Dedifferentiated amniotic fluid mesenchymal stem cell (primary cell): ENCODE results near the gene ADARB1.
A peak's percentile ranks its signal among the peaks of the same experiment; 100 is the strongest.

Experiments used
- DNase-seq: peaks from one replicate; pipeline ENCODE4 v3.0.0-alpha.2; 2016; ENCODE audit errors: extremely low spot score

The ADARB1 gene

DNA sequence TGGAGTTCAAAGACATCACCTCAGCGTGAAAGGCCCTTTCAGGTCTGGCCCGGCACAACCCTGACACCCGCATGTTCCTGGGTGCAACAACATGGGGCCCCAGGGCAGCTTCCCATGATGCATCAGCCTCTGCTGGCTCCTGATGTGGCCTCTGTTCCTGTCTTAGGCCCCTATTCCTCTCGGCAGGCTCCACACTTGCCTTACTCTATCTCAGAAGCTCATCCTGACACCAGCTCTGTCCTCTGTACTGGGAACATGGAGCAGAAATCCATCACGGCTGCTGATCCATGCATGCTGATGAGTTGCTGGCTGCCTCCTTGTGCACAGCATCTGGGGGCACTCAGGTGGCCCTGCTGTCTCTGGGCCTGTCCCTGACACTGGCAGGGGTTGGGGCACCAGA, 74.6 kb downstream of the ADARB1 start:
- DNase-seq: no peak

DNA sequence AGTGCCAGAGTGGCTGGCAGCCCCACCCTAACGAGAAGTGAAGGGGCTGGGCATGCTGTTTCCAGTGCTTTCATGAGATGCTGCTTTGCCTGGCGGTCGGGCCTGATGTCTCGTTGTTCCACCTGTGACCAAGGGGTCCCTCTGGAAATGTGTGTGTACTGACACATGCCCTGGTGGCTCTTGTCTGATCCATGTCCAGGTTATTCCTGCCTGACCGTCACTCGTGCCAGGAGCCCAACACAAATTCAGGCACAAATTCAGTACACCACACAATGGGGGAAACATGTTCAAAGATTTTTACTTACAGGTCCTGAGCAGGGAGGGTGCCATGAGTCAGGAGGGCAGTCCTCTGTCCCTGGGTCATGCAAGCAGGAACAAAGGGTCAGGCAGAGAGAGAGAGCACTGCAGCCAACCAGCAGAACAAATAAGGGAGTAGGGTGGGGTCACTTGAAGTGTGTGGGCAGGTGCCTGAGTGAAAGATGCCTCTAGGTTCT, 76.3 kb downstream of the ADARB1 start:
- no peak for DNase-seq

DNA sequence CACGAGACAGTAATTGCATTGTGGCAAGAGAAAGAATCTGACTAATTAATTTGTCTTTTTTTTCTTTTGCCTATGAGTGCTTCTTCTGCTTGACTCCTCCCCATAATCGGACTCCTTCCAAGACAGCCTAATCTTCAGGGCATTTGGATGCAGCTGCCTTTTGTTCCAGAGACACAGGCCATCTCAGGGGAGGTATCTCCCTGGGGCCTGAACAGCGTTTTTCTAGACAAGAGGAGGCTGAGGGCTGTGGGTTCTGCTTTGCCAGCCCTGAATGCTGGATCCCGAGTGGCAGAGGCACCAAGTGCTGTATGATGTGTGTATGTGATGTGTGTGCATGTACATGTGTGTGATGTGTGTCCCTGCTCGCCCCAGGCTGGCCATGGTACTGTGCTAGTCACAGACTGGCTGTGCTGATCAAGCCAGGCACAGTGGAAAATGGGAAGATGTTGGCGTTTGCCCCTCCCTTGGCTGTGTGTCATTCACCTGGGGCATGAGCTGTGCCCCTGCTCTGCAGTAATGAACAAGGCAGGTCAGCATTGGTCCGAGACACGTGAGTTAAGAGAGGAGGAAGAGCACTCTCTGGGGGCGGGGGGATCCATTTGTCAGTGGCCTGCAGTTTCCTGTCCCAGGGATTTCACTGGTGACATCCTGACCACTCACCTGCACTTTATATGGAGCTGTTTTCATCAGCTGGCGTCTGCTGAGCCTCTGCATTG, 77.2 kb downstream of the ADARB1 start:
- DNase-seq: no peak

DNA sequence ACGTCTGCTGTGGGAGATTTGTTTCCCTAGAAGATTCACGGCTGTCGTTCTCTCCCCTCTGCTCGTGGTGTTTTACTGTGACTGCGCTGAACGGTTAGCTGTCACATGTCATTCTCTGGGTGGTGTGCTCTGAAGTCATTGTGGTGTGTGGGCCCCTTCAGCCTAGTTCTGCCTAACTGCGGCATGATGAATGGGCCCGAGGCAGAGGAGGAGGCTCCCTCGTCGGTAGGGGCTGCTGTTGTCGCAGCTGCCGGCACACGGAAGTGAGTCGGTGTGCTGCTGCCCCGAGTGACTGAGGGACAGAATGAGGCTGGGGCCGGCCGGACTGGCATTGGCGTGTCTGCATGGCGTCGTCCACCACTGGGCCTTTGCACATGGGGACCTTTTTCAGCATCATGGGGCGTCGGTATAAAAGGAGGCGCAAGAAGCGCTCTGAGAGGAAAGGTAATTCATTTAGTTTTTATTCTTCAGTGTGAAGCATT, 77.9 kb downstream of the ADARB1 start:
- DNase-seq: no peak

DNA sequence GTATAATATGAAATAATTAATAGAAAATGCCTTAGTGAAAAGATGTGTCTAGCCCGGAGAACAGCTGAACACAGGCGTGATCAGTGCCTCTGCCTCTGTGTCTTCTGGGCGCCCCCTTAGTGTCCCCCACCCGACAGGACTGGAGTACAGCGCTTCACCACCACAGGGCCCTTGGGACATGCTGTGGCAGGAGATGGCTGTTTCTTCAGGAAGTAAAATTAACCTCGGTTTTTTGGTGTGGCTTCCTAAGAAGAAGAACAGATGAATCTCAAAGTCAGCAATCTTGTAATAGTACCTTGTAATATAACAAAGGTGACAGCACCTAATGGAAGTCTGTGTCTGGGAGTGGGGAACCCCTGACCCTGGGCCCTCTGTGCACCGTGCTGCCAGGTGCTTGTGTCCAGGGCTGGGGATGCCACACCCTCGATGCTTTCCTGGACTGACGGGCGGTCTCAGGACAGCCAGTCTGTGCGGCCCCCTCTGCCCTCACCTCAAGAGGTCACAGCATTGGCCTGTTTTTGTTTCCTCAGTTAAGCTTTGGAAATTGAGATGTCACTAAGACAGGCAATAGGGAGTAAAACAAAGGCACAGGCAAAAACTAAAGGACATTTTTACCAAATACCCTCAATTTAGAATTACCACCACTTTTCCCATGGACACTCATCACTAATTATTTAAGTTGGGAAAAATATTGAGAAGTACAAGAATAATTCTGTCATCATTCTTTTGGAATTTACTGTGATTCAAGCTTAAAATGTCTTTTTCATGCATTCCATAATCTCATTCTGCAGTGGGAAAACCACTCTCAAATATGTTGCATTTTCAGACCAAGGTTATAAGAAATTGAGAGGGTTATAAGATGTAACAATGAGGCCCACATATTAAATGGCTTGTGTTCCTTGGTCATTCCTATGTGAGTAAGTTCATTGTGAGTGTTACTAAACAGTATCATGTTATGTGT, 79.3 kb downstream of the ADARB1 start:
- peak; percentile 68 for DNase-seq

DNA sequence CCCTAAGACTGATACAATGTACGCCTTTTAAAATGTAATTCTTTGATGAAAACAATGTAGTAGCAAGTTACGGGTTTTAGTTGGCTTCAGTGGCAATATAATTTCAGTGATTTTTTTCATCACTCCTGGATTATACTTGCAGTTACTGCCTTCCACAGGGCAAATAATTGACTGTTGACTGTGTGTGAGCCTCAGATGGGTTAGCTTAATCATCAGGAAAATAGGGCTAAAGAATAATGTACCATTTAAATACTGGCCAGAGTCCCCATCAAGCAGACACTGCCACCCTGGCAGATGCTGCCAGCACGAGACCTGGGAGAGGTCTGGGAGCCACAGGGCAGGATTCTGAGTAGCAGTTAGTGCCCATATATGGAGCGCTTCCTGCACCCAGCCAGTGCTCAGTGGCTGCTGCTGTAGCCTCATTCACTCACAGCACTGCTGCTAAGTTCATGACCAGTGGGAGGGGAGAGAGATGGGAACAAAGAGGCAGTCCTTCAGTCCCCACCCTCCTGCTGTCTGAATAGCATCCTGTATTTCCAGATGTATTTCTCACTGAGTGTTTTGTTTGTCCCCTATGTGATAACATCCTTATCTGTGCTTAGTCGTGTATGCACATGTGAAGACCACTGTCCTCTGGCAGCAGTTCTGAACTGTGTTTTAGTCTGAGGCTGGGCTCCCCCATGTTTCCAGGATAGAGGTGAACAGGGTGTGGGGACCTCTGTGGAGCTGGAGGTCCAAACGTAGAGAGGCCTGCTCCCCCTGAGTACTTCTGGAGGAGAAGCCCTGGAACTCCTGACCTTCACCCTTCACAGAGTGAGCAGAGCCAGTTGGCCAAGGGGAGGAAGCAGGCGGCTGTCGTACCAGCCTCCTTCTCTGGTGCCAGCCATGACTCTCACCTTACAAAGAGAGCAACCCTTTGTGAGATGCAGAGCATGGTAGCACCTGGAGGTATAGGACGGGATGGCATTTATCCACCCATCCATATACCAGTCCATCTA, 80.4 kb downstream of the ADARB1 start:
- no peak for DNase-seq

DNA sequence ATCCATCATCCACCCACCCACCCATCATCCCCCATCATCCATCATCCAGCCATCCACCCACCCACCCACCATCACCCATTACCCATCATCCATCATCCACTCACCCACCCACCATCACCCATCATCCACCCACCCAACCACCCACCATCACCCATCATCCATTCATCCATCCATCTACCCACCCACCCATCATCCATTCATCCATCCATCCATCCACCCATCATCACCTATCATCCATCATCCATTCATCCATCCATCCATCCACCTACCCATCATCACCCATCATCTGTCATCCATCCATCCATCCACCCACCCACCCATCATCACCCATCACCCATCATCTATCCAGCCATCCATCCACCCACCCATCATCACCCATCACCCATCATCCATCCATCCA, 81.5 kb downstream of the ADARB1 start:
- DNase-seq: no peak

DNA sequence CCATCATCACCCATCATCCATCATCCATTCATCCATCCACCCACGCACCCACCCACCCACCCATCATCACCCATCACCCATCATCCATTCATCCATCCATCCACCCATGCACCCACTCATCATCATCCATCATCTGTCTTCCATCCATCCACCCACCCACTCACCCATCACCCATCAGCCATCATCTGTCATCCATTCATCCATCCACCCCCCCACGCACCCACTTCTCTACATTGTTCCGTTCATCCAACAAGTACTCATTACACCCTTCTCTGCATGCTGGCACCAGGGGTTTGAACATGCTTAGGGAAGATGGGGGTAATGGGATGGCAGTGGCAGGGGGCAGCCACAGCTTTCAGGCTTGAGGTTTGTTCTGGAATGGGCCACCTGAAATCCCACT, 82.1 kb downstream of the ADARB1 start:
- no peak for DNase-seq

DNA sequence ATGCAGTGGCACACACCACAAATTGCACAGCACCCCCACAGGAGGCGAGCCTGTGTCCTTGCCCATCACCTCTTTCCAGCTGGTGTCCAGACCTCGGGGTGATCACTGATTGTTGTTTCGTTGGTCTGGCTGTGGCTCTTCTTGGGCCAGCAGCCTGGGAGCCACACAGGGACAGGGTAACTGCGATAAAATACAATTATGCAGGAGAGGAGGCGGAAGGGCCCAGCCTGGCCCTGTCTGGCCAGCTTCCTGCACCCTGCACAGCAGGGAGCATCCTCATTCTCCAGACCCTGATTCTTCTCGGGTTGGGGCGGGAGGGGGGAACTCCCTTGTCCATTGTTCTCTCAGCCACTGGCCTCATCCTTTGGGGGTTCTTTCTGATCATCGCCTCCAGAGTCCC, 83.6 kb downstream of the ADARB1 start:
- DNase-seq: no peak

DNA sequence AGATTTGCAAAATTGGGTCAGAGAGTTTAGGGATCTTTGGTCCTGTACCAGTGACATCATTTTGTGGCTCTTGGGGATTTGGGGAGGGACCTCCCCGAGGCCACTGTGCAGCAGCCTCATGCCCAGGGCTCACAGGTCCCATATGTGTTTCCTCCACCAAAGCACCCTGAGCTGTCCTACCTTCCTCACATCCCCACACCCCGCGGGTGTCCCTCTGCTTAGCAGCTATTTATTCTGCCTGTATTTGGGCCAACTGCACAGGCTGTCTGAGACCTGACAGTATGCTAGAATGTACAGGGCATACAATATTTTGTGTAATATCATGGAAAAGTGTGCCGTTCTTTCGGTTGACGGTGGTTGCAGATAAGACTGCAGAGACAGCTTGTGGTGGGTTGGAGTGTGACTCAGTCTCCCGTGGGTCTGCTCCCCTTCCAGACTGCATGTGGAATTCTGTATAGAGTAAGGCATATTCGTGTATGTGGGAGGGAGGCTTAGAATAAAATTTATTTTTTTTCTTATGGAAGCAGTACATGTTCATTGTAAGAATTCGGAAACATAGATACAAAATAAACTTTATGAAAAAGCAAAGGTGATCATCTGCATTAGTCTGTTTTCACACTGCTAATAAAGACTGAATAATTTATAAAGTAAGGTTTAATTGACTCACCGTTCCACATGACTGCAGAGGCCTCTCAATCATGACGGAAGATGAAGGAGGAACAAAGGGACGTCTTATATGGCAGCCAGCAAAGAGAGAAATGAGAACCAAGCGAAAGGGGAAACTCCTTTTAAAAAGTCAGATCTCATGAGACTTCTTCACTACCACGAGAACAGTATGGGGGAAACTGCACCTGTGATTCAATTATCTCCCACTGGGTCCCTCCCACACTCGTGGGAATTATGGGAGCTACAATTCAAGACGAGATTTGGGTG, 84.4 kb downstream of the ADARB1 start:
- no peak for DNase-seq

DNA sequence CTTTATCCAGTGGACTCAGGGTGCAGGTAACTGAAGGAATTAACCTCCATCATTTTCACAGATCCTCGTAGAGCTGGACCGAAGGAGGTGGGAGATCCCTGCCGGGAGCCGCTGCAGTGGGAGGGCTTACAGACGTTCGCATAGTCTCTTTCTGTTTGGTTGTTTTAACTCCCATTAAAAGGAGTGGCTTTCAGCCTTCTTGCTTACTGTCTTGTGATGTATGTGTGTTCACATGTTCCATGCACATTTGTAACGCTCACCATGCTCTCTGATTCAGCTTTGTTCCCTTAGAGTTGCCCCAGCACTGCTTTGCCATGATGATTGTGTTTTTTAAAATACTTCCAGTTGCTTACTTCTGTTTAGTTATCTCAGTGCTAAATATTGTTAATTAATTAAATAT, 85.8 kb downstream of the ADARB1 start:
- no peak for DNase-seq

DNA sequence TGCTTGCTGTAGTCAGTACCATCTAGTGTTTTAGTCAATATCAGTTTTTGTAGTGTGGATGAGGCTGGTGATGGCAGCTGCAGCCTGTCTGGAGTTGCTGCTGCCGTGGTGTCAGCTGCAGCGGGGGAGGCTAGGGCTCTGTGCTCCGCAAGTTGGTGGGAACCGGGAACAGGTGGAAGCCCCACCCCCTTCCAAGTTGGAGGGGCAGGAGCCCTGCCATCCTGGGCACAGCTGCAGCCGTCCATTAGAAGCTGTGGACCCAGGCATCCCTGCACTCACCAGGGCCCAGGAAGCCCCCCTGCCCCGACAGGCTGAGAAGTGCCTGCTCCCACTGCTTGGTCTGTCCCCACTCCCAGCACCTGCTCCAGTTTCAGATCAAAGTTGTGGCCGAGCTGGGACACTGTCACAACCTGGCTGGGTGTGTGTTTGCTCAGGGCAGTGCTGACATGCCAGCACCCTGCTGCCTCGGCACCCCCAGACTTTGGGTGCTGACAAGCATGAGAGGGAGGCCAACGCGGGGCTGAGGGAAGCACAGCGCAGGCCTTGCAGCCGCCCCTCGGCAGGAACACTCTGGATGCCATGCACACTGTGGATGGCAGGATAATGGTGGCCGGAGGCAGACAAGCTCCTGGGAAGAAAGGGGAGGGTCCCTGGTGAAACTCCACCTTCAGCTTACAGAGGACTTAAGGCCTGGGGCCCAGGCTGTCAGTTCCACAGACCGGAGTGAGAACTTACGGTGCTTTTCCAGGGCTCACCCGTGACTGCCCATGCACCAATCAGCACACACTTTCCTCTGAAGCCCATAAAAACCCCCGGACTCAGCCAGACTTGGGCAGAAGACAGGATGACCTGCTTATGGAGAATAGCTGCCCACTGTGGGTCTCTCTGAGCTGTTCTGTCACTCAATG, 86.9 kb downstream of the ADARB1 start:
- no peak for DNase-seq

DNA sequence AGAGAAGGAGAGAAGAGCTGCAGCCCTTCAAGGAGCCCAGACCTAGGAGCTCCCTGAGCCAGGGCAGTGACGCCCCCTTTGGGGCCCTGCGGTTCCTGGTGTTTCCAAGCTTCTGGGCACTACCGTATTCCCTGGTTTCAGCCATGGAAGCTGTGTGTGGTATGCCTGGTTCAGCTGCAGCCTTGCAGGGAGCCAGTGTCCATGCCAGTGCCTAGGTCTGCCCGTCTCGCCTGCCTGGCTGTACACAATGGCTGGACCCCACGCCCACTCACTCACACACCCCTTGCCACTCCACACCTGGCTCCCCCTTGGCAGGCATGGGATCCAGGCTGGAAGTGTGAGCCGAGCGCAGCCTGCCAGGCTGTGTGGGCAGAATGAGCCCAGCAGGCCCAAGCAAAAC, 87.7 kb downstream of the ADARB1 start:
- no peak for DNase-seq

DNA sequence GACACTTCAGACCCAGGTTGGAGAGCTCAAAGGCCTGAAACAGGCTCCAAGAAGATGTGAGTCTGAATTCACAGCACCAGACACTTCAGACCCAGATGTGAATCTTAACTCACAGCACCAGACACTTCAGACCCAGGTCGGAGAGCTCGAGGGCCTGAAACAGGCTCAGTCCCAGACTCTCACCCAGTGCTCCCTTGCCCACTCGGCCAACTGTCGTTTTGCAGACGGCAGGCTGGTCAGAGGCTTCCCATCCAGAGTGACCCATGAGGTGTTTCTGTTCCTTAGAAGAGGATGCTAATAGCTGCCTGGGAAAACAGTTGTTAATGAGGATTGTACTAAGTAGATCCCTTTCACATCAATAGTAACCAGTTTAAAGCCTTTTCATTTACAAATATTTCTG, 88.4 kb downstream of the ADARB1 start:
- no peak for DNase-seq

DNA sequence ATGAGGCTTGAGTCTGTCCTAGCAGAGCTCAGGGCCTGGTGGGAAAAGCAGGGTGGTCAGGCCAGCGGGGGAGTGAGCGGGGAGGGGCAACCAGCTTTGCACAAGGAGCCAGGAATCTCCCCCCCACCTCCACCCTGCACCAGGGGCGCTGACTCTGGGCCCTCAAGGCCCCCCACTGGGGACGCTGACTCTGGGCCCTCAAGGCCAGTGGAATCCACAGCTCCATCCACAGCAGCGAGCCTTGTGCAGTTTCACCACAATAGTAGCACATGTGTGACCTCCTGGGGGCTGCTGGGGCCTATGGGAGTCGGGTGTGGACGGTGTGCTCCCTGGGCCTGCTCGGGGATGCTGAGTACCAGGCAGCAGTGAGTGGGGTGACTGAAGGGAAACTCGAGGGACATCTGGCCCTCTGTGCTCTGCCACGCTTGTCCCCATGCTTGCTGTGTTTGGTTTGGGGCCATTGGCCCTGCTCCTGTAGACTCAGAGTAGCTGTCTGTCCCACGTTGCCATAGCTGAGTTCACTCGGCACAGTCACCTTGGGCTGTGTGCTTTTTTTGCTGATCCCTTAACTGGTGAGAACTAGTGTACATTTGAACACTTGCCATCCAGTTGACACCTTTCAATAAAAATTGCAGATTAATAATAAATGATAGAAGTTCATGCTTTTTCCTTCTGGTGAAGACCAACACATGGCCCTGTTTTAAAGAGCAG, 89.2 kb downstream of the ADARB1 start:
- no peak for DNase-seq

DNA sequence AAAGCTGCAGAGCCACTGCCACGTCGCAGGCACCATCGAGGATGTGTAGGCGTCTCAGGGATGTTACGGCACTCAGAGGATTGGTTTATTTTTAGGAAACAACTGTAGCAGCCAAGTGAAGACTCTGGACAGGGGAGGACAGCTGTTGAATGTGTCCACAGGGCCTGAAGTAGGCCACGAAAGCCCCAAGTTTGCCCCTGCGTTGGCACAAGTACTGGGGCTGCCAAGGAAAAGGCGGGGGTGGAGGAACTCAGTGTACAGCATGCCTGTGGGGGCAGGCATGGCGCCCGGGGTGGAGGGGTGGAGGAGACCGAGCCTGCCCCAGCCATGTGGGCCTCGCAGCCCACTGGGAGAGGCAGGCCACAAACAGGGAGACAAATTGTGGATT, 89.7 kb downstream of the ADARB1 start:
- DNase-seq: no peak

DNA sequence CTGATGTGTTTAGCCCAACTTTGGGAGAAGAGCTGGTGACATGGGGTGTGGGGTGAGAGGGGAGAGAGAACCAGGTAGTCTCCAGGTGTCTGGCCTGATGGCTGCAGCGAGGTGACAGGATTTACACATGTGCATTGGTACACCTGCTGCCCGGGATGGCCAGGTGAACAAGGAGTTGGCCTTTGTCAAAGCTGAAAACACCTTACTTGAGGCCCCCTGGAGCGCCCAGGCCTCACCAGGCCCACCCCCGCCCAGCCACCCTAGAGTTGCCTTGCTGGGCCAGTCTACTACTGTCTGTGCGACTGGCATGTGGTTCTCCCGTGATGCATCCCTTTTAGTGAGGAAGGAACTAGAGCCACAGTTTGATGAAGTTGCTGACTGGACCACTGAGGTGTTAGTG, 90.5 kb downstream of the ADARB1 start:
- DNase-seq: no peak

DNA sequence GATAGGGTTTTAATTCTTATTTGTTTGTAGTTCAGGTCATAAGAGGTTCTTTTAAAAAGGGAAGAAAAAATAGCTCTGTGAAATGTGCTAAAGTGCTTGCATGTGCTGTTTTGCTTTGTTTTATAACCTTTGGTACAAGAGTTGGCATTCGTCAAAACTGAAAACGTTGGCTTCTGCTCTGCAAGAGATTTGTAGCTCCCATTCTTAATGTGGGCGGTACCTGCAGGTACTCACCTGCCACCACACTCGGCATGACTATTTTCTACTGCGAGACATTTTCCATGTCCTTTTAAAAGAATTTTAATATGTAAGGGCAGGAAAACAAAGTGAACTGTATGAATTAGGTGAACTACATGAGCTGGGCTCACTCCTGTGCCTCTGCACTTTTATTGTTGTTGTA, 92.6 kb downstream of the ADARB1 start:
- no peak for DNase-seq

DNA sequence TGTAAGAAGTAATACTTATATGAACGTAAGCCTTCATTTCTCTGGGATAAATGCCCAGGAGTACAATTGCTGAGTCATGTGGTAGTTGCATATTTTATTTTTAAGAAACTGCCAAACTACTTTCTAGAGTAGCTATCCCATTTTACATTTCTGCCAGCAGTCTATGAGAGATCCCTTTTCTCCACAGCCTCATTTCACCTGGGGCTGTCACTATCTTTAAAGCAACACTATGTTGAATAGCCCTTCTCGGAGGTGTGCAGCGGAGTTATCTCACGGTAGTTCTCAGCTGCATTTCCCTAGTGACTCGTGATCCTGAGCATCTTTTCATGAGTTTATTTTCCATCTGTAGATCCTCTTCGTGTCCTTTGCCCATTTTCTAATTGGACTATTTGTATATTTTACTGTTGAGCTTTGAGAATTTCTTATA, 93.4 kb downstream of the ADARB1 start:
- DNase-seq: peak; percentile 46
